K562 (cell line): ENCODE data around the gene PKLR. TPM values are rescaled to one million over a fixed set of nuclear protein-coding genes. Genes with fewer than 3 reads are reported as not detected.

Experiments
- ATAC-seq: fragments of 200-7000 bp; cut with Tn5 transposase; 3 replicates; pipeline ENCODE4 v1.9.1; 2020; ENCODE audit warnings: moderate library complexity
- BruUV-seq: library from RNA; stranded (reverse); fragments of 400-500 nt; replicated peaks from 2 replicates; lab custom pipeline; 2021; lab: Mats Ljungman, UMichigan
- CTCF ChIA-PET: fragments of 300-600 bp; formaldehyde crosslinking; extraction: SDS; loops from one replicate; lab custom pipeline; 2021; ENCODE audit warnings: low intra/inter-chr PET ratio; lab: Yijun Ruan, JAX
- POLR2A ChIA-PET: fragments of 300-600, 350-650 bp; sonication (Branson Sonifier 250); formaldehyde crosslinking; extraction: SDS; loops from one replicate; lab custom pipeline; 2021; ENCODE audit warnings: antibody characterized with exemption, inconsistent platforms; lab: Yijun Ruan, JAX
- DNase-seq, 4 experiments: peaks; one replicate each; pipeline versions ENCODE4 v3.0.0 to v3.0.0-alpha.2; 2011 to 2018; ENCODE audit warnings: low spot score in 3 of 4, mixed read lengths in 3 of 4; ENCODE audit errors: extremely low read depth in 1 of 4
- FAIRE-seq: peaks from 2 replicates; lab custom pipeline; 2011; peaks lifted over from hg19 to GRCh38; lab: Jason Lieb, UNC
- H2AFZ ChIP-seq: 2 replicates; pipeline ENCODE4 v1.6.0; 2011; ENCODE audit warnings: low read depth, low read length, control low read depth, inconsistent platforms
- H3K27ac ChIP-seq: fragments of 200-600 bp; 3 replicates; pipeline ENCODE4 v1.8.0; 2011; ENCODE audit warnings: low read depth, mild to moderate bottlenecking, control low read depth, inconsistent platforms, low read length, moderate library complexity, mixed read lengths; ENCODE audit errors: extremely low read depth
- H3K27me3 ChIP-seq, 2 experiments: fragments of 300-600 bp in 1 of 2; 2 replicates in 1 of 2; 3 replicates in 1 of 2; pipeline versions ENCODE4 v1.6.0 to v1.8.0; 2011; ENCODE audit warnings: inconsistent platforms in 2 of 2, low read length in 2 of 2, mild to moderate bottlenecking in 1 of 2, mixed read lengths in 1 of 2, moderate library complexity in 1 of 2; ENCODE audit not compliant: control insufficient read depth in 2 of 2, insufficient read depth in 2 of 2
- H3K36me3 ChIP-seq: fragments of 300-600 bp; 3 replicates; pipeline ENCODE4 v1.8.0; 2011; ENCODE audit warnings: mild to moderate bottlenecking, low read length, inconsistent platforms; ENCODE audit not compliant: control insufficient read depth, insufficient read depth
- H3K4me1 ChIP-seq, 2 experiments: fragments of 200-600 bp in 1 of 2; replicated peaks in 1 of 2; 2 replicates in 1 of 2; 3 replicates in 1 of 2; pipeline versions ENCODE4 v1.5.1 to v1.8.0; 2011; ENCODE audit warnings: inconsistent platforms in 2 of 2, low read length in 2 of 2, mild to moderate bottlenecking in 1 of 2, mixed read lengths in 1 of 2, moderate library complexity in 1 of 2; ENCODE audit not compliant: control insufficient read depth in 2 of 2, insufficient read depth in 2 of 2
- H3K4me2 ChIP-seq: 2 replicates; pipeline ENCODE4 v1.6.1; 2011; ENCODE audit warnings: low read length, control low read depth, inconsistent platforms, mixed read lengths; ENCODE audit not compliant: insufficient read depth
- H3K4me3 ChIP-seq: fragments of 200-600 bp; sonication (generic), shearing (Covaris generic); 2 replicates; pipeline ENCODE4 v1.5.1; 2016; ENCODE audit warnings: control low read depth, inconsistent platforms
- H3K79me2 ChIP-seq: fragments of 200-600 bp; 3 replicates; pipeline ENCODE4 v1.8.0; 2011; ENCODE audit warnings: low read length, inconsistent platforms; ENCODE audit not compliant: control insufficient read depth, insufficient read depth
- H3K9ac ChIP-seq, 2 experiments: 2 replicates each; pipeline versions ENCODE4 v1.6.0 to v1.6.1; 2011; ENCODE audit warnings: low read depth in 2 of 2, low read length in 2 of 2, control low read depth in 1 of 2, inconsistent platforms in 1 of 2, mild to moderate bottlenecking in 1 of 2, mixed read lengths in 1 of 2; ENCODE audit not compliant: insufficient read depth in 1 of 2
- H3K9me1 ChIP-seq: one replicate; pipeline ENCODE4 v1.6.0; 2011; ENCODE audit warnings: inconsistent platforms, mild to moderate bottlenecking, low read length, moderate library complexity; ENCODE audit not compliant: control insufficient read depth, insufficient read depth
- H3K9me3 ChIP-seq: replicated peaks from 2 replicates; pipeline ENCODE4 v1.5.1; 2011; ENCODE audit warnings: low read depth, low read length, inconsistent platforms; ENCODE audit not compliant: control insufficient read depth, insufficient read depth
- H4K20me1 ChIP-seq: replicated peaks from 2 replicates; pipeline ENCODE4 v1.6.1; 2011; ENCODE audit warnings: low read length, inconsistent platforms, mixed read lengths; ENCODE audit not compliant: control insufficient read depth, insufficient read depth
- BRF1 ChIP-seq: IDR thresholded peaks from 3 replicates; pipeline ENCODE4 v1.6.1; 2011; ENCODE audit warnings: borderline replicate concordance, mild to moderate bottlenecking; ENCODE audit not compliant: insufficient read length; ENCODE audit errors: extremely low read depth
- FOXJ2 ChIP-seq: fragments of 200-800 bp; sonication (Bioruptor generic); IDR thresholded peaks from 2 replicates; pipeline ENCODE4 v1.6.1; 2016; ENCODE audit warnings: missing genetic modification characterization, missing compliant biosample characterization
- PKNOX1 ChIP-seq: fragments of 450-650 bp; IDR thresholded peaks from 2 replicates; pipeline ENCODE4 v1.6.1; 2016
- SP2 ChIP-seq: IDR thresholded peaks from 2 replicates; pipeline ENCODE4 v1.6.1; 2011; ENCODE audit warnings: mild to moderate bottlenecking, low read depth, low read length, moderate library complexity; ENCODE audit not compliant: poor library complexity, severe bottlenecking; ENCODE audit errors: extremely low read depth
- SRSF9 ChIP-seq: fragments of 200-400 bp; formaldehyde crosslinking; IDR thresholded peaks from 2 replicates; pipeline ENCODE4 v1.6.1; 2017; ENCODE audit warnings: low read depth, low read length, borderline replicate concordance
- ZNF316 ChIP-seq: fragments of 450-650 bp; IDR thresholded peaks from 2 replicates; pipeline ENCODE4 v1.6.1; 2016
- ZNF431 ChIP-seq: sonication (generic); formaldehyde crosslinking; IDR thresholded peaks from 2 replicates; pipeline ENCODE4 v1.8.0; 2022; ENCODE audit warnings: mild to moderate bottlenecking, missing genetic modification reagents
- WGBS: fragments of 100-300 bp; shearing (Covaris generic); methylation state at CpG from one replicate; pipeline ENCODE4 v1.1.6; 2016; ENCODE audit warnings: low coverage, mixed read lengths; ENCODE audit not compliant: insufficient coverage; ENCODE audit errors: missing lambda C conversion rate; 5-methylcytosine and 5-hydroxymethylcytosine counted together
- in situ Hi-C: fragments of 300-500 bp; cut with MboI; formaldehyde crosslinking; loops from 4 replicates; pipeline ENCODE4 v1.15.0; 2018; ENCODE audit warnings: inconsistent platforms, mixed read lengths
- intact Hi-C: fragments of 100-400 bp; cut with micrococcal nuclease; formaldehyde crosslinking; loops from 2 replicates; pipeline ENCODE4 v1.14.2; 2022
- polyA plus RNA-seq, 8 experiments: library from polyadenylated mRNA; depleted of rRNA in 4 of 8; stranded (reverse) in 5 of 8; unstranded in 3 of 8; fragments of >200 nt; fragmentation: Nextera tagmentation in 2 of 8; fragmentation: Illumina TruSeq in 1 of 8; extraction: Ambion mirVana in 2 of 8; extraction: Trizol in 1 of 8; gene quantifications; 2 replicates each; pipeline versions ENCODE4 v1.2.1 to v1.2.3, GENCODE V29; 2011 to 2014; ENCODE audit warnings: inconsistent platforms in 1 of 8, missing spikeins in 1 of 8
- total RNA-seq, 7 experiments: library from RNA; depleted of rRNA in 6 of 7; stranded (reverse); fragments of >200 nt in 6 of 7; fragmentation: Illumina TruSeq in 2 of 7; extraction: Trizol in 2 of 7; gene quantifications; 2 replicates each; pipeline versions ENCODE4 v1.2.1 to v1.2.3, GENCODE V29; 2011 to 2021; ENCODE audit warnings: low replicate concordance in 1 of 7

The PKLR gene
- total and polyA plus RNA-seq, 9 of the 15 experiments (the other 6 are each of a cell fraction or from before 2014, with no cell fraction given) = 10.7 to 78.4 (median 38.2) TPM

DNA sequence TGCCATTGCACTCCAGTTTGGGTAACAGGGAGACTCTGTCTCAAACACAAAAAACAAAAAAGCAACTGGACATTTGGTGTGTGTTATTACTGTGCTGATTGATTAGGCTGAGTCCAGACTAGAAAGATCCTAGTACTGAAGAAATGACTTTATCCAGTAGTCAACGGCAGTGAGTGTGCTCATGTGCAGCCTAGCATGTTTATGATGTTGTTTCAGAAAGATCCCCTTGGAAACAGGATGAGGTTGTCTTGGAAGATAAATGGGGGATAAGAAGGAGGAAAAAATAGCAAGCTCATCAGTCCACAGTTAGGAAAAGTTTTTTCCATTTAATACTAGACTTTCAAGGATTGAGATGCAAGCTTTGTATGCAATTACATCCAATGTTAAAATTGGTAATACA lies 33.7 kb upstream of the PKLR start:
- Histone ChIP-seq H3K9me3 (no peaks in the 10 kb centered on the region), H3K27ac (no peak overlapping the region), H3K9me1 (no peaks in the 10 kb centered on the region), H3K27me3 (no peaks in the 10 kb centered on the region), H3K36me3 (peaks cover 66% of the 10 kb centered on the region), H3K4me2 (no peak overlapping the region), H4K20me1 (no peaks in the 10 kb centered on the region), H3K79me2 (no peaks in the 10 kb centered on the region), H3K4me1 (no peaks in the 10 kb centered on the region), H2AFZ (no peak overlapping the region), H3K4me3 (no peak overlapping the region), H3K9ac (no peak overlapping the region)
- FAIRE-seq (peak; percentile 6), ATAC-seq (no peak), DNase-seq (no peak)
- no TSS peak for BruUV-seq
- CTCF ChIA-PET = no interaction called here
- in situ Hi-C loops (no loop called here), intact Hi-C loops (no loop called here)
- POLR2A ChIA-PET = interaction anchor here (1.2 kb wide), 1 partner anchor 38 kb away, joined by 3 read pairs; no protein-coding TSS in a partner anchor
- 82% methylated on average over 1 of the region's 1 CpG for WGBS
- TF ChIP-seq ZNF316 (peak; percentile 42; the same call in 1 of the 2 replicates), FOXJ2 (peak; percentile 88), BRF1 (no peak), PKNOX1 (no peak), SRSF9 (no peak), SP2 (no peak), ZNF431 (CRISPR knock-in tag) (no peak)
